Medulla oblongata (tissue), 1 donor: ENCODE measurements around the gene BCKDK.
A peak's percentile ranks its signal among the peaks of the same experiment; 100 is the strongest.

ENCODE experiments used
- DNase-seq: peaks from one replicate; pipeline ENCODE4 v3.0.0-alpha.2; 2015; ENCODE audit errors: extremely low spot score

Gene BCKDK

DNA sequence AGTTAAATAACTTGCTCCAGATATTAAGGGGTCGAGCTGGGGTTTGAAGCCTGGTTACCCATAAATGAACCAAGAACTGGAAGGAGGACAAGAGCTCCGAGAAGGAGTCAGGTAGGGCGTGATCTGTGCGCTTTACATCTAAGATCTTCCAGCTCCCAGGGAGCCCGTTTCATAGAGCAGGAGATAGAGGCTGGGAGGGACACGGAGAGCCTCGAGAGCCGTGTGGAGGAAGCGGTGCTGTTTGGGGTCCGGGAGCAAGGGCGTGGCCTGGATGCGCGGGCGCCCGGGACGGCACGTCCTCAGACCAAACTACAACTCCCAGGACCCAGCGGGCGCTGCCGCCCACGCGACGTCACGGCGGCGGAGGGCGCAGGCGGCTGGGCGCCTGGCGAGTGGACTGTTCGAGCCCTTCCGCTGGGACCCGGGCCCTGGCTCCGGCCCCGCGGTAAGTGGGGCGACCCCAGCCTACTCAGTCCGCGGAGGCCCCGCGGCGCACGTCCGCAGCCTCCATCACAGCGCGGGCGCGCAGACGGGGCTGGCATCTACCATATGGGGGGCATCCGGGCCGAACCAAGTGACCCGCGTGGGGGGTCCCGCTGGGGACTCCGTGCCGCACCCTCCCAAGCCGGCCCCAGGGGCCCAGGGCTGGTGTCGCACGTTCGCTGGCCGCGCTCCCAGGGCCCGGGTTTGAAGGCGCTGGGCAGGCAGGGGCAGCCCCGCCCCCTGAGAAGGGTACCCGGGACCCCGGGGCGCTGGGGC, at the start of gene BCKDK:
TSS of gene BCKDK (plus strand) at position 352 of the 759 bp plus-strand sequence. CDS start 838 bp downstream, outside the sequence.
- DNase-seq, result peak; percentile 75

DNA sequence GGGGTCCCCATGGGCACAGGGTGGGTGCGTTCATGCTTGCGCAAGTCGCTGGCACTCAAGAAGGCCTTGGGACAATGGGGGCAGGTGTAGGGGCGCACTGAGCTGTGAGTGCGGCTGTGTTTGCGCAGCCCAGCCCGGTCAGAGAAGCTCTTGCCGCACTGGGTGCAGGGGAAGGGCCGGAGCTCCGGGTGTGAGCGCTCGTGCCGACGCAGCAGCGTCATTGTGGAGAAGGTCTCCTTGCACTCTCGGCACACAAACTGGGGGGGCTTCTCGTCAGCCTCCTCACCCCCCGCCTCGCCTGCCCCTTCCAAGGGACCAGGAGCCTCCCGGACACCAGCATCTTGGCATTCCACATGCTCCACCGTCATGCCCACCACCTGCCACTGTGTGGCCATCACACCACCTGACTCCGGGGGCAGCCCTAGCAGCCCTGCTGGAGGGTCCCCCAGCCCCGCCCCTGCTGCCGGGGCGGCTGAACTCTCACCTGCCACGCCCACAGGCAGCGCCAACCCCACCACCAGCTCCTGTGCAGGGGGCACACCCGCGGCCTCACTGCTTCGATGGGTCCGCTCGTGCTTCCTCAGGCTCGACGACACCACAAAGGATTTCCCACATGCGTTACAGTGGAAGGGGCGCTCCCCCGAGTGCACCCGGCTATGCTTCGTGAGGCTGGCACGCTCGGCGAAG, 46.9 kb upstream of the BCKDK start:
- DNase-seq, result no peak

DNA sequence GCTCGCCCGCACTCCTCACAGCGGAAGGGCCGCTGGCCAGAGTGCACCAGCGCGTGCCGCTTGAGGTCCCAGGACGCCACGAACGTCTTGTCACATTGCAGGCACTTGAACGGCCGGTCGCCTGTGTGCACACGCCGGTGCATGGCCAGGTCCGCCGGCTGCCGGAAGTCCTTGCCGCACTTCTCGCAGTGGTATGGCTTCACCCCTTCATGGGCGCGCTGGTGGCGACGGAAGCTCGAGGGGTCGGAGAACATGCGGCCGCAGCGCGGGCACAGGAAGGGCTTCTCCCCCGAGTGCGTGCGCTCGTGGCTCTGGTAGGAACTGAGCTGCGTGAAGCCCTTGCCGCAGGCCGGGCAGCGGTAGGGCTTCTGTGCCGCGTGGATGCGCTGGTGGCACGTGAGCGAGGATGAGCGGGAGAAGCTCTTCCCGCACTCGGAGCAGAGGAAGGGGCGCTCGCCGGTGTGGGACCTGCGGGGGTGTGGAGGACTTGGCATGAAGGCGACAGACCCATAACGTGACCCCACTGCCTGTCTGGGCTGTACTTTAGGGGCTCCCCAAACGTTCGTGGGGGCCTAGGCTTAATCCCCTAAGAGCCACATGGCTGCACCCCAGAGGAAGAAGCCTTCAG, 46.3 kb upstream of the BCKDK start:
- DNase-seq, result no peak

DNA sequence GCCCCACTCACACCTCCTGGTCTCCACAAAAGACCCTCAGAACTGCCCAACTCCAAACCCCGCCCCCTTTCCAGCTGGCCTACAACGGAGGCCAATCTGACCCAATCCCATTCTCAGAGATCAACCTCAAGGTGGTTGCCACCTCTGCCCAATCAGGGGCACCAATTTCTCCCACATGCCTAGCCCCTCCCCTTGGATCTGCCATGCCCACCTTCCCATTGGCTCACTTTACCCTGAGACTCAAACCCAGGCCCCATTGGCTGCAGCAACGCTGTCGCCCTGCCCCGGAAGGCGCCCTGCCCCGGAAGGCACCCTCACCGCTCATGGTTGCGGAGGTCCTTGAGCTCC, 44.7 kb upstream of the BCKDK start:
- no peak for DNase-seq

DNA sequence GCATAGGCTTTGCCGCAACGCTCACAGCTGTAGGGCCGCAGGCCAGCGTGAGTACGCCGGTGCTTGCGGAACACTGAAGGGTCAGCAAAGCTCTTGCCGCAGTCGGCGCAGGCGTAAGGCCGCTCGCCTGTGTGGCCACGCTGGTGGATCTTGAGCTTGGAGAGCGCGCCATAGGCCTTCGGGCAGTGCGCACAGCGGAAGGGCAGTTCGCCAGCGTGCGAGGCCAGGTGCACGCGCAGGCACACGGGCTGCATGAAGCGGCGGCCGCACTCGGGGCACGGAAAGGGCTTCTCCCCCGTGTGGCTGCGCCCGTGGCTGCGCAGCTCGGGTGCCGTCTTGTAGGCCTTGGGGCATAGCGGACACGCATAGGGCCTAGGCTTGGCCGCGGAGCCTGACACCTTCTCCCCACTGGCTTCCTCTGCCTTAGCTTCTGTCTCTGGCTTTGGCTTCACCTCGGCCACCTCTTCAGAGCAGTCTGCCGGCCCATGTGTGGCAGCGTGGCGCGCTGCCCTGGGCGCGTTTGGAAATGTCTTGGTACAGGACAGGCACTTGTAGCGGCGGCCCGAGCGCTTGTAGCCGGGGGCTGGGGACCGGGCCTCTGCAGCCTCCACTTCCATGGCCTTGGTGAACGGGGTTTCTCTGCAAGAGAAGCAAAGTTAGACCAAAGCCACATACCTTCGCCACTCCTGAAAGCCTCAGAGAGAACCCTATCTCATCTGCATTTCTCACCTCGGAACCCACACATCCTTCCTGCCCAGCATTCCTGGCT, 44.2 kb upstream of the BCKDK start:
- no peak for DNase-seq

DNA sequence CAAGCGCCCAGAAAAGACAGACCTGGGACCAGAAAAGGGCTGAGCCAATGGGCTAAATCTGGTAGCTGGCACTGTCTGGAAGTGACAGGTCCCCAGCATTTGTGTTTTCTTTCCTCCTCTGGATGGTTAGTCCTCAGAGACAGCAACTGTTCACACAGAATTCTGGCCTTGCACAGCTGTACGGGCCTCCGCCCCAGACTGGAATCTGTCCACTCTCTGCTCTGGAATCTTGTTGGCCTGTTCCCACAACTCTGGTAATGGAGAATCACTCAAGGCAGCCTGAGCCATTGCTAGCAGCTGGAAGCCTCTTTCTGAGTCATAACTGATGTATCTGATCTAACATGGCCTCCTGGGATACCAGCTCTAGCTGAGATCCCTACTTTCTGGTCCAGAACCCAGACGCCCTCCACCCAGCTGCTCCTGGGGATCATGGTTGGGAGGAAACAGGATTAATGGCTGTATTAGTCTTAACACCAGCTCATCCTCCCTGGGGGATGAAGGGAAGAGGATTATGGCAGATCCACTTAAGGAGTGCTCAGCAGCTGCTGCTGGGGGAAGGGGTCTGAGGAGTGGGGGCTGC, 43.2 kb upstream of the BCKDK start:
- no peak for DNase-seq

DNA sequence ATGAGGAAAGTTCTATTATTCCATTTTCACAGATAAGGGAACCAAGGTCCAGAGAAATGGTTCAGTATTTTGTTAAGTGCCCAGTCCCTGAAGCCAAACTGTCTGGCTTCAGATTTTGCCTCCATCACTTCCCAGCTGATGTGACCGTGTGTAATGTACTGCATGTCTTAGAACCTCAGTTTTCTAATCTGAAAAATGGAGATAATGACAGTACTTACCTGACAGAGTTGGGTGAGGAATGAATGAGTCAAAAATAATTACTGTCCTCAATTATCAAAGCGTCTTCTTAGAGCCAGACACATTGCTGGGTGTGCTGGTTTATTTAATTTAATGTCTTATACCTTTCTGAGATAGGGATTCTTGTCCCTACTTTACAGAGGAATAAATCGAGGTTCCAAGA, 40.8 kb upstream of the BCKDK start:
- DNase-seq, result no peak

DNA sequence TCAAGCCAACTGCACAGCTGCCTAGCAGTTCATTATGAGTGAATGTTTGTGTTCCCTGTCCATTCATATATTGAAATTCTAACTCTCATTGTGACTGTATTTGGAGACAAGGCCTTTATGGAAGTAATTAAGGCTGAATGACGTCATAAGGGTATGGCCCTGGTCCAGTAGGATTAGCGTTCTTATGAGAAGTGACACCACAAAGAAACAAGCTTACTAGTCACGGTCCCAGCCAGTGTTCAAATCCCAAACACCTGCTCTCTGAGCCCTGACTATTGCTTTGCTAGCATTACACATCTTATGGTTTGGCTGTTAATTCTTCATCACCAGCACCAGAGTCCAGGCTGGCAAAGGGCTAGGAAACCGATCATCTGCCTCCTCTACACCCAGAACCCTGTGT, 36.3 kb upstream of the BCKDK start:
- no peak for DNase-seq

DNA sequence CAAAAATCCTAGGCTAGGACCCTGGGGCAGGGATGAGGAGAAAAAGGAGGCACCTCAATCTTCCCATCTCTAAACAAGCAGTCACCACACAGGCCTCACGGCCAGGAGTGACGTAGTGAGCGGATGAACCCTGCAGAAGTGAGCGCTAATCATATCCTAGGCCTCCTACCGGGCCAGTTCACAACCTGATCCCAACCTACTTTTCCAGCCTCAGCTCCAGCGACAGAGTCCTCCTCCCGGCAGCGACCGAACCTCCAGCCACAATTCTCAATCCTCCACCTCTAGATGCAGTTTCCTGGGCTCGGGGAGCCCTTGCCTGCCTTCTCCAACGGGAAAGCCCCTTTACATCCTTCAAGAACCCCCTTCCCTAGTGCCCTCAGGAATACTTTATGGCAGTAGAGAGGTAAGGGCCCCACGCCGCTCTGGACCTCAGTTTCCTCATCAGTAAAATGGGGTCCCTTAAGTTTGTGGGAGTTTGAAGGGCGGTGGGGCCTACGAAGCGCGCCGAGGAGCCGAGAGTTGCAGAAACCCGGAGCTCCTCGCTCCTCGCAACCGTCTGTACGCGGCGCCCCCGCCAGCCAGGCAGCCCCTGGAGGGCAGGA, 35.5 kb upstream of the BCKDK start:
- DNase-seq, result no peak

DNA sequence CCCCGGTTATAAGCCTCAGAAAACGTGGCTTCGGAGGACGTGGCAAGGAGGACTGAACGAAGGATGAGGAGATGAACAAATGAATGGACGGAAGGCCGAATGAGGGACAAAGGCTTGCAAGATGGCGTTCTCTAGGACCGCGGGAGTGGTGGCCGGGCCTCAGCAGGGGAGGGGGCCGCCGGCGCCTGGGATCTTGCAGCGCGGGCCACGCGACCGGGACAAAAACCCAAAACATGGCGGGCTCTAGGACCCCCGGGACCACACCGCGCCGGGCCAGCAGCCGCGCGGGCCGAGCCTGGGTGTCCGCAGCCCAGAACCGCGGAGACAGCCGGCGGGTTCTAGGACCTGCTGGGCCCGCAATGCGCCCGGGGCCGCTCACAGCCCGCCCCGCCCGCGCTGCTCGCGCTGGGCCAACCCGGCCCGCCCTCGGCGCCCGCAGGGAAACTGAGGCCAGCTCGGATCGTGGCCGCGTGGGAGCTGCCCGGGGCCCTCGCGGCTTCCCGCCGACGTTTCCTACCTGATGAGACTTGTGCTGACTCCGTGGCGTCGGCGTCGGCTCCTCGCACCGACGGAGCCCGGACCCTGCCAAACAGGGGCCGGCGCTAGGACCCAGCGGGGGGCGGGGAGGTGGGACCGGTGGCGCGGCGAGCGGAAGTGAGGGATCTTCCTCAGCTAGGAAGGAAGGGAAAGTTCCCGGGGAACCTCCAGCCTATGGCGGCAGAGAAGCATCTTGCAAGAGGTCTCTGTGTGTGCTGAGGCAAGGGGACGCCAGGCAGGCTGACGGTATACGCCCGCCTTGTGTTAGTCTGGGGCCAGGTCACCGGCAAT, 34.8 kb upstream of the BCKDK start:
- DNase-seq, result peak; percentile 92

DNA sequence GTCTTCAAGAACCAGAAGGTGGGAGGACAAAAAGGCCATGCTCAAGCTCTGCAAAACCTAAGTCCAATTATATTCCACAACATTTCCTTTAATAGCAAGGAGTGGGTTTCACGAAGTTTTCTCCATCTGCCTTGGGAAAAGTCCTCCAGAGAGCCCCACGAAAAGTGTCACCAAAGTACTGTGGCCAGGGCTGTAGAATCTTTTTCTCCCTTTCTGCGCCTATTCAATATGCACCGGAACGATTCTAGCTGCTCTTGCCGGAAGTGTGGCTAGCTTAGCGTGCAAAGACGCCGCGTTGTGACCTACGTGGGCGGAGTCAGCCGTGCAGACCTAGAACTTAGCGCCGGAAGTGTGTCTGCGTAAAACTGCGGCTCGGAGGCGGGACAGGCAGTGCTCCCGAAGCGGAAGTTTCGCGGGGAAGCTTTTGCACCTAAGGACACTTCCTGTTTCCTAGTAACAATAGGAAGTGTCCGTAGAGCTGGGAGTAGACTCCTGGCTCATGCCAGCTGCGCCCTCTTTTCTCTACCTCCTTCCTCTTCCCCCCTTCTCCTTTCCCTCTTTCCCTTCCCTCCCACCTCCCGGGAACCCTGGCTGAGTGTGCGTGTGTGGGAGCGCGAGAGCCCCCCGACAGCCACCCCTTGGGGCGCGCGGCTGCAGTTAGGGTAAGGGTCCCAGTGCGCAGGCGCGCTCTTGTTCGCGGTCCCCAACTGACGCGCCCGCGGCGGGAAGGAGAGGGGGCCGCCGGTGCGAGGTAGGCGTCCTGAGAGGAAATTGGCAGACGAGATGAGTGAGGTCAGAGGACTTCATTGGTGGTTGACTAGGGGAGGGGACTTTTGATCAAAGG, 34.0 kb upstream of the BCKDK start, which contains the start of the genes ZNF646 and ZNF668:
TSS of gene ZNF646 (plus strand) at position 453 of the 844 bp plus-strand sequence. CDS start 1,903 bp downstream, outside the sequence.
TSS of gene ZNF668 (minus strand) at position 271 of the 844 bp plus-strand sequence. CDS start 9,781 bp downstream, outside the sequence.
- DNase-seq, result peak; percentile 100

DNA sequence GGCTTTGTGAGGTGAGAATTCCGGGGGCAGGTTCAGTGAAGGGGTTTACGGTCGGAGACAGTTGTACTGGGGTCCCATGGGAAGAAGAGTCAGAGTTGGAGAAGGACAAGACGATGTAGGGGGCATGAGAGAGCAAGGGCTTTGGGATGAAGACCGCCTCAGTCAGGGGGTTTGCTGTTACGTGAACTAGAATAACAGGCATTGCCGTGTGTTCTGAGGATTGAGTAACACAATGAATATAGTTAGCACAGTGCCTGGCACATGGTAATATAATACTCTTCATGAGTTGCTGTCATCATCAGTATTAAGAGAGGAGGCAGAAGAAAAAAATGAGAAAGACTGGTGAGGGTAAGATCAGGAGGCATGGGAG, 33.4 kb upstream of the BCKDK start:
- no peak for DNase-seq

DNA sequence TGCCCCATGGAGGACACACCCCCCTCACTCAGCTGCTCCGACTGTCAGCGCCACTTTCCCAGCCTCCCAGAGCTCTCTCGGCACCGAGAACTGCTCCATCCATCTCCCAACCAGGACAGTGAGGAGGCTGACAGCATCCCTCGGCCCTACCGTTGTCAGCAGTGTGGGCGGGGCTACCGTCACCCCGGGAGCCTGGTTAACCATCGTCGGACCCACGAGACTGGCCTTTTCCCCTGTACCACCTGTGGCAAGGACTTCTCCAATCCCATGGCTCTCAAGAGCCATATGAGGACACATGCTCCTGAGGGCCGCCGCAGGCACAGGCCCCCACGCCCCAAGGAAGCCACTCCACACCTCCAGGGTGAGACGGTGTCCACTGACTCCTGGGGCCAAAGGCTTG, 31.9 kb upstream of the BCKDK start:
- DNase-seq, result no peak

DNA sequence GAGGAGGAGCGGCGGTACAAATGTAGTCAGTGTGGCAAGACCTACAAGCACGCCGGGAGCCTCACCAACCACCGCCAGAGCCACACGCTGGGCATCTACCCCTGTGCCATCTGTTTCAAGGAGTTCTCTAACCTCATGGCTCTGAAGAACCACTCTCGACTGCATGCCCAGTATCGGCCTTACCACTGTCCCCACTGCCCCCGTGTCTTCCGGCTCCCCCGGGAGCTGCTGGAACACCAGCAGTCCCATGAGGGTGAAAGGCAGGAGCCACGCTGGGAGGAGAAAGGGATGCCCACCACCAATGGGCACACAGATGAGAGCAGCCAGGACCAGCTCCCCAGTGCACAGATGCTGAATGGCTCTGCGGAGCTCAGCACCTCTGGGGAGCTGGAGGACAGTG, 31.2 kb upstream of the BCKDK start:
- DNase-seq, result no peak

DNA sequence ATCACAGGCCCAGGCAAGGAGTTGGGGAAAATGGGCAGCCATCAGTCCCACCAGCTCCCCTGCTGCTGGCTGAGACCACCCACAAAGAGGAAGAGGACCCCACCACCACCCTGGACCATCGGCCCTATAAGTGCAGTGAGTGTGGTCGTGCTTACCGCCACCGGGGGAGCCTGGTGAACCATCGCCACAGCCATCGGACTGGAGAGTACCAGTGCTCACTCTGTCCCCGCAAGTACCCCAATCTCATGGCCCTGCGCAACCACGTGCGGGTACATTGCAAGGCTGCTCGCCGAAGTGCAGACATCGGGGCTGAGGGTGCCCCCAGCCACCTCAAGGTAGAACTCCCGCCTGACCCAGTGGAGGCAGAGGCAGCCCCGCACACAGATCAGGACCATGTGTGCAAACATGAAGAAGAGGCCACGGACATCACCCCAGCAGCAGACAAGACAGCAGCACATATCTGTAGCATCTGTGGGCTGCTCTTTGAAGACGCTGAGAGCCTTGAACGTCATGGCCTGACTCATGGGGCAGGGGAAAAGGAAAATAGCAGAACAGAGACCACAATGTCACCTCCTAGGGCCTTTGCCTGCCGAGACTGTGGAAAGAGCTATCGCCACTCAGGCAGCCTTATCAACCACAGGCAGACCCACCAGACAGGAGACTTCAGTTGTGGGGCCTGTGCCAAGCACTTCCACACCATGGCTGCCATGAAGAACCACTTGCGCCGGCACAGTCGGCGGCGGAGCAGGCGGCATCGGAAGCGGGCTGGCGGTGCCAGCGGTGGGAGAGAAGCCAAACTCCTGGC, 30.4 kb upstream of the BCKDK start:
- no peak for DNase-seq

DNA sequence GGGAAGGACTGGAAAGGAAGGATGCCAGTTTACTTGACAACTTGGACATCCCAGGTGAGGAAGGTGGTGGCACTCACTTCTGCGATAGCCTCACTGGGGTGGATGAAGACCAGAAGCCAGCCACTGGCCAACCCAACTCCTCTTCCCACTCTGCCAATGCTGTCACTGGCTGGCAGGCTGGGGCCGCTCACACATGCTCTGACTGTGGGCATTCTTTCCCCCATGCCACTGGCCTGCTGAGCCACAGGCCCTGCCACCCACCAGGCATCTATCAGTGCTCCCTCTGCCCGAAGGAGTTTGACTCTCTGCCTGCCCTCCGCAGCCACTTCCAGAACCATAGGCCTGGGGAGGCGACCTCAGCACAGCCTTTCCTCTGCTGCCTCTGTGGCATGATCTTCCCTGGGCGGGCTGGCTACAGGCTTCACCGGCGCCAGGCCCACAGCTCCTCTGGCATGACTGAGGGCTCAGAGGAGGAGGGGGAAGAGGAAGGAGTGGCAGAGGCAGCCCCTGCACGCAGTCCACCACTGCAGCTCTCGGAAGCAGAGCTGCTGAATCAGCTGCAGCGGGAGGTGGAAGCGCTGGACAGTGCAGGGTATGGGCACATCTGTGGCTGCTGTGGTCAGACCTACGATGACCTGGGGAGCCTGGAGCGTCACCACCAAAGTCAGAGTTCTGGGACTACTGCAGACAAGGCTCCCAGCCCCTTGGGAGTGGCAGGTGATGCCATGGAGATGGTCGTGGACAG, 29.4 kb upstream of the BCKDK start:
- no peak for DNase-seq

DNA sequence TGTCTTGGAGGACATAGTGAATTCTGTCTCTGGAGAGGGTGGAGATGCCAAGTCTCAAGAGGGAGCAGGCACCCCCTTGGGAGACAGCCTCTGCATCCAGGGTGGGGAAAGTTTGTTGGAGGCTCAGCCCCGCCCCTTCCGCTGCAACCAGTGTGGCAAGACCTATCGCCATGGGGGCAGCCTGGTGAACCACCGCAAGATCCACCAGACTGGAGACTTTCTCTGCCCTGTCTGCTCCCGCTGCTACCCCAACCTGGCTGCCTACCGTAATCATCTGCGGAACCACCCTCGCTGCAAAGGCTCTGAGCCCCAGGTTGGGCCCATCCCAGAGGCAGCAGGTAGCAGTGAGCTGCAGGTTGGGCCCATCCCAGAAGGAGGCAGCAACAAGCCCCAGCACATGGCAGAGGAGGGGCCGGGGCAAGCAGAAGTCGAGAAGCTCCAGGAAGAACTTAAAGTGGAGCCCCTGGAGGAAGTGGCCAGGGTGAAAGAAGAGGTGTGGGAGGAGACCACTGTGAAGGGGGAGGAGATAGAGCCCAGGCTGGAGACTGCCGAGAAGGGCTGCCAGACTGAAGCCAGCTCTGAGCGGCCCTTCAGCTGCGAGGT, 28.7 kb upstream of the BCKDK start:
- no peak for DNase-seq
